Fibroblast of lung (primary cell): ENCODE results near the gene BTBD7.

ENCODE experiments used
- EZH2 ChIP-seq: IDR thresholded peaks from 2 replicates; pipeline ENCODE4 v1.5.1; 2012; ENCODE audit warnings: low read length, control low read depth, mild to moderate bottlenecking; ENCODE audit errors: missing control alignments
- TF ChIP-seq, protein P1 (sequence below), 2 donors: IDR thresholded peaks in 1 of 2; conservative IDR thresholded peaks in 1 of 2; 1 replicate in 1 of 2; 2 replicates in 1 of 2; pipeline ENCODE4 v1.5.1; 2011 to 2012; ENCODE audit warnings: low read length in 2 of 2, control low read depth in 1 of 2, inconsistent platforms in 1 of 2, low read depth in 1 of 2, mild to moderate bottlenecking in 1 of 2

- TF ChIP-seq, protein P1, sequence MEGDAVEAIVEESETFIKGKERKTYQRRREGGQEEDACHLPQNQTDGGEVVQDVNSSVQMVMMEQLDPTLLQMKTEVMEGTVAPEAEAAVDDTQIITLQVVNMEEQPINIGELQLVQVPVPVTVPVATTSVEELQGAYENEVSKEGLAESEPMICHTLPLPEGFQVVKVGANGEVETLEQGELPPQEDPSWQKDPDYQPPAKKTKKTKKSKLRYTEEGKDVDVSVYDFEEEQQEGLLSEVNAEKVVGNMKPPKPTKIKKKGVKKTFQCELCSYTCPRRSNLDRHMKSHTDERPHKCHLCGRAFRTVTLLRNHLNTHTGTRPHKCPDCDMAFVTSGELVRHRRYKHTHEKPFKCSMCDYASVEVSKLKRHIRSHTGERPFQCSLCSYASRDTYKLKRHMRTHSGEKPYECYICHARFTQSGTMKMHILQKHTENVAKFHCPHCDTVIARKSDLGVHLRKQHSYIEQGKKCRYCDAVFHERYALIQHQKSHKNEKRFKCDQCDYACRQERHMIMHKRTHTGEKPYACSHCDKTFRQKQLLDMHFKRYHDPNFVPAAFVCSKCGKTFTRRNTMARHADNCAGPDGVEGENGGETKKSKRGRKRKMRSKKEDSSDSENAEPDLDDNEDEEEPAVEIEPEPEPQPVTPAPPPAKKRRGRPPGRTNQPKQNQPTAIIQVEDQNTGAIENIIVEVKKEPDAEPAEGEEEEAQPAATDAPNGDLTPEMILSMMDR (conservative IDR thresholded peaks at IDR 0.05 in 1 of 2, IDR thresholded peaks at IDR 0.05 in 1 of 2; ENCODE audit: low read depth in 1 of 2, low read length in 2 of 2) = no peak
- no peak for TF ChIP-seq EZH2
These were observed 66.7 kb downstream of the BTBD7 start for GRCh38 chr14:93266127-93266526.
